Measurements from ENCODE around the gene RSU1. TPM values are rescaled to one million over a fixed set of nuclear protein-coding genes. Genes with fewer than 3 reads are reported as not detected.

Gene RSU1
- total RNA-seq, 1 donor from 2014 or later, result 25.0 TPM

GRCh38 chr10:16717622-16718395, 99.4 kb downstream of the RSU1 start:
- no peak overlapping the region for H3K4me3 ChIP-seq (ENCODE audit: low read depth, low read length)
- DNase-seq (ENCODE audit: low read depth) (no peak), FAIRE-seq (no peak)
- no peaks in the 10 kb centered on the region for H3K27me3 ChIP-seq (ENCODE audit: control insufficient read depth, insufficient read depth, low read length)
- no peaks in the 10 kb centered on the region for H3K36me3 ChIP-seq (ENCODE audit: control insufficient read depth, insufficient read depth, low read length)
- no peak for TF ChIP-seq CTCF (IDR thresholded peaks at IDR 0.05; ENCODE audit: insufficient read depth, low read length, severe bottlenecking)

GRCh38 chr10:16716051-16716450, 101.2 kb downstream of the RSU1 start:
- H3K36me3 ChIP-seq (ENCODE audit: control insufficient read depth, insufficient read depth, low read length), result no peaks in the 10 kb centered on the region
- no peak for DNase-seq (ENCODE audit: low read depth)
- no peak for TF ChIP-seq CTCF (IDR thresholded peaks at IDR 0.05; ENCODE audit: insufficient read depth, low read length, severe bottlenecking)
- H3K27me3 ChIP-seq (ENCODE audit: control insufficient read depth, insufficient read depth, low read length), result no peaks in the 10 kb centered on the region
- no peak for FAIRE-seq
- no peak overlapping the region for H3K4me3 ChIP-seq (ENCODE audit: low read depth, low read length)

GRCh38 chr10:16713290-16713689, 103.9 kb downstream of the RSU1 start:
- DNase-seq (ENCODE audit: low read depth), result no peak
- Histone ChIP-seq H3K4me3 (ENCODE audit: low read depth, low read length) (no peak overlapping the region), H3K36me3 (ENCODE audit: control insufficient read depth, insufficient read depth, low read length) (no peaks in the 10 kb centered on the region), H3K27me3 (ENCODE audit: control insufficient read depth, insufficient read depth, low read length) (no peaks in the 10 kb centered on the region)
- FAIRE-seq, result no peak
- no peak for TF ChIP-seq CTCF (IDR thresholded peaks at IDR 0.05; ENCODE audit: insufficient read depth, low read length, severe bottlenecking)

- no peak for FAIRE-seq
Measured at GRCh38 chr10:16712883-16713282, 104.3 kb downstream of the RSU1 start.

GRCh38 chr10:16700331-16700730, 116.9 kb downstream of the RSU1 start:
- no peaks in the 10 kb centered on the region for H3K36me3 ChIP-seq (ENCODE audit: control insufficient read depth, insufficient read depth, low read length)
- H3K27me3 ChIP-seq (ENCODE audit: control insufficient read depth, insufficient read depth, low read length), result no peaks in the 10 kb centered on the region
- no peak for TF ChIP-seq CTCF (IDR thresholded peaks at IDR 0.05; ENCODE audit: insufficient read depth, low read length, severe bottlenecking)
- no peak overlapping the region for H3K4me3 ChIP-seq (ENCODE audit: low read depth, low read length)
- FAIRE-seq (no peak), DNase-seq (ENCODE audit: low read depth) (no peak)

More at GRCh38 chr10:16712883-16713282, 104.3 kb downstream of the RSU1 start:
- no peak for TF ChIP-seq CTCF (IDR thresholded peaks at IDR 0.05; ENCODE audit: insufficient read depth, low read length, severe bottlenecking)
- no peaks in the 10 kb centered on the region for H3K36me3 ChIP-seq (ENCODE audit: control insufficient read depth, insufficient read depth, low read length)
- no peaks in the 10 kb centered on the region for H3K27me3 ChIP-seq (ENCODE audit: control insufficient read depth, insufficient read depth, low read length)
- no peak overlapping the region for H3K4me3 ChIP-seq (ENCODE audit: low read depth, low read length)
- DNase-seq (ENCODE audit: low read depth), result no peak

All from bronchial epithelial cell (primary cell).